GM21390 (cell line): Measurements from ENCODE around the gene ADGRB2.
A peak's percentile ranks its signal among the peaks of the same experiment; 100 is the strongest.

Source experiments
- ATAC-seq: cut with Tn5 transposase; IDR thresholded peaks from one replicate; pipeline ENCODE4 v1.9.1; 2021; ENCODE audit not compliant: unreplicated experiment

Gene ADGRB2

GRCh38 chr1:31795096-31795675 is 31.0 kb upstream of the ADGRB2 start:
- ATAC-seq, result no peak

- ATAC-seq, result no peak
Measured at GRCh38 chr1:31793586-31794285, 29.6 kb upstream of the ADGRB2 start.

DNA sequence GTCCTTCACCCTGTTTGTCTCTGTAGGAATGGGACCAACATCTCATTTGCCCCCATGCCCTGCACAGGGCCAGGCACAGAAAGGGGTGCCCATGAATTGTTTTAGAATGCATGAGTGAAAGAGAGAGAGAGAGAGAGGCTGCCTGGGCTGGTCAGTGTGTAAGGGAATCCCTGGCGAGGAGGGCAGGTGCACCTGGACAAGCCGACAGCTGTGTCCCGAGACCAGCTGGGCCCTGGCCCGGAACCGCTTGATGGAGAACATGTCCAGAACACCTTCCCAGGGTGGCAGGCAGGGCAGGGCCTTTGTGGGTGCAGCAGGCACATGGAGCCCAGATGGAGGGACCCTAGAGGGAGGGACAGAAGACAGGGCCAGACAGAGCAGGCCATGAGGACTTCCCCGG is 28.9 kb upstream of the ADGRB2 start:
- ATAC-seq, result no peak

- ATAC-seq, result no peak
Measured at GRCh38 chr1:31792541-31792940, 28.4 kb upstream of the ADGRB2 start.

DNA sequence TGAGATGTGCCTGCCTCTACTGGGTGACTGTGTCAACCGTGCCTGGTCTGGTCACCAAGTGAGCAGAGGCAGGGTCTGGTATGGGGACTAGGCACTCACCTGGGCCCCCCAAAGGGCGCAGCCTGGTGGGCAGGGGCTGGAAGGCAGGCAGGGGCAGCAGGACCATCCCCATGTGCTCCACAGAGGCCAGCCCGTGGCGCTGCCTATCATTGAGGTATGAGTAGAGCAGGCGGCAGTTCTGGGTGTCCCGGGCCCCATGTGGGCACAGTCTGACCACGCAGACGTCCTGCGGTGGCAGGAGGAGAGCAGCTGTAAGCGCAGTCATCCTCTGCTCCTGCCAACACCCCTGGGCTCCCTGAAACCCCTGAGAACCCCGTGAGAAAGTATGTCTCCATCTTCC is 28.0 kb upstream of the ADGRB2 start:
- ATAC-seq, result no peak

GRCh38 chr1:31791131-31791858 is 27.2 kb upstream of the ADGRB2 start:
- no peak for ATAC-seq

DNA sequence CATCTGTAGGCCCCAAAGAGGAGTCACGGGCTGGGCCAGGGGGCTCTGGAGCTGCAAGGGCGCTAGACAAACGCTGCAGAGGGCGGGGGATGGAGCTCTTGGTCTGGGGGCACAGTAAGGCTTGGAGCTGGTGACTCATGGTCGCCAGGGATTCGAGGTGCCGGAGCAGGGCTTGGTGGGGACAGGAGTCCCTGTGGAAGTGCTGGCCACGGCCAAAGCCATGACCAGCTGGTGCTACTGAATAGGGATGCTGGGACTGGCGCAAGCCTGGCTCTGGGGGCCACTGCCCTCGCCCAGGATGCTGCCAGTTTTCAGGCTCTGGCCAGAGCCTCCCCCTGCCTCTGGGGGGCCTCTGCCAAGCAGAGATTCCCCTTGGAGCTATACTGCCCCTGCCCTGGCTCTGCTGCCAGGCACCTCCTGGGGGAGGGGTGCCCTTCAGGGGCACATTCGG is 26.5 kb upstream of the ADGRB2 start:
- no peak for ATAC-seq

- no peak for ATAC-seq
Measured at GRCh38 chr1:31790140-31790539, 26.0 kb upstream of the ADGRB2 start.

- peak; percentile 53 for ATAC-seq
Measured at GRCh38 chr1:31789259-31790065, 25.3 kb upstream of the ADGRB2 start.

DNA sequence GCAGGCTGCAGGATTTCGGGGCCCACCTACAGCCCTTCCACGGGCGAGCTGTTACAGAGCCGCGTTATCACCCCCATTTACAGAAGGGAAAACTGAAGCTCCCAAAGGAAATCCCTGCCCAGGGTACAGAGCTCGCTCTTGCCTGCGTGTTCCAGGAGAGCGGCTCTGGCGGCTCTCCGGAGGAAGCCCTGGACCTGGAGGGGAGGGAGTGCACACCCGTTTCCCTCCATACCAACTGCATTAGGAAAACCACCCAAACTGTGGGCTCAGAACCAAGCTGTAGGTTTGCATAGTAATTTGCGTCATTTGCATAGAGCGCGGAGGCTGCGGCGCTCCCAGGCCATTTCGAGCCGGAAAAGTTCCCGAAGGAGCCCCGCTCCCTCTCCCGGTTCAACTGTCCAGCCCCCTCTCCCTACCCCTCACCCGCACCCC is 24.7 kb upstream of the ADGRB2 start:
- peak; percentile 29 for ATAC-seq

GRCh38 chr1:31788138-31788824 is 24.1 kb upstream of the ADGRB2 start:
- ATAC-seq, result peak; percentile 62

GRCh38 chr1:31787786-31788137 is 23.6 kb upstream of the ADGRB2 start:
- no peak for ATAC-seq

DNA sequence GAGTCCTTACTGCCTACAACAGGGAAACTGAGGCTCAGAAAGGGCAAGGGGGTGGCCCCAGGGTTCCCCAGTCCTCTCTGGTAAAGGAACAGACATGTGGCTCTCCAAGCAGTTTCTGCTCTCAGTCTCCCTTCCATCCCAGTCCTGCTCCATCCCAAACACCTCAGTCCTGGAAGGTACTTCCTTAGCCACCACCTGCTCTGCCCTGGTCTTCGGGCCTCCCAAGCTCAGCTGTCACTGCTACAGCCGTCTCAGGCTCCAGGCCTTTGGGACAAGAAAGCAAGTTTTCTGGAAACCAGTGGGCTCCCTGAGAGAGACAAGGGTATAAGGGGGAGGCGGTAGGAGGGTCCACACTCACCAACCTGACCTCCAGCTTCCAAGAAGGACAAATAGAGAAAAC is 23.1 kb upstream of the ADGRB2 start:
- ATAC-seq, result no peak

DNA sequence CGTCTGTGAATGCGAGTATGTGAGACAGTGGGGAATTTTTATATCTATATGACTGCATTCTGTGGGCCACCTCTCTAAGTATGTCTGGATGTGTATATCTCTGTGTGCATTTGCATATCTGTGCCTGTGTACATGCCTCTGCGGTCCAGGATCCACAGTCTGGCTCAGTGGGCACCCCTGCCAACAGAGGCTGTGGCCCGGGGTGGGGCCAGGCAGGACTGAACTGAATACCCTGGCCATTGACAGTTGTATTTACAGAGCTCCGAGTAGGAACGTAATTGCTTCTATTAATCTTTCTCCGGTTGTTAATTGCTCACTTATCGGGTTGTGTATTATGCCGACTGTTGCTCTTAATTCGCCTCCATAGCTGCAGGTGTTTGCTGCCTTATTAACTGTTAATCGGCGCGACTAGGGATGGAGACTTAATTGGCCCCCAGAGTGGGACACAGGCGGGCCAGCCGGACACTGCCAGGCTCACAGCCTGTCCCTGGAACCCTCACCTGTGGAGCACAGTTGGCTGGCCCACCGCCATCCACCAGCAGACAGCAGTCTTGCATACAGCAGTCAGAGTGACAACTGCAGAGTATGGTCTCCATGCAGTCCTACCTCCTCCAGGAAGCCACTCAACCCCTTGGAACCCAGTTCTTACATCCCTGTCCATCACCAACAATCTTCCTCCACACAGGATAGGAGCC is 22.4 kb upstream of the ADGRB2 start:
- ATAC-seq, result no peak

DNA sequence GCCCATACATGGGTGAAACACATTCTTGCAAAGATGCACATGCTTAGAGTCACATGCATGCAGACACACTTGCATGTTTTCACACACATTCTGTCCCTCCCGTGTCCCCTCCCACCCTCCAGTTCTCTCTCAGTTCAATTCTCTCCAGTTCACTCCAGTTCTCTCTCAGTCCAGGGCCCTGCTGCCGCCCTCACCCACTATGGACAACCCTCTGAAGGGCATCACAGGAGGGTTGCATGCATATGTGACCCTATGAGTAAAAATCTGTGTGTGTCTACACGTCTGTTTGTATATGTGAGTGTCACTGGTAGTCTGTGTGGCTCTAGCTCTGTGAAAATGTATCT is 21.8 kb upstream of the ADGRB2 start:
- ATAC-seq, result no peak

DNA sequence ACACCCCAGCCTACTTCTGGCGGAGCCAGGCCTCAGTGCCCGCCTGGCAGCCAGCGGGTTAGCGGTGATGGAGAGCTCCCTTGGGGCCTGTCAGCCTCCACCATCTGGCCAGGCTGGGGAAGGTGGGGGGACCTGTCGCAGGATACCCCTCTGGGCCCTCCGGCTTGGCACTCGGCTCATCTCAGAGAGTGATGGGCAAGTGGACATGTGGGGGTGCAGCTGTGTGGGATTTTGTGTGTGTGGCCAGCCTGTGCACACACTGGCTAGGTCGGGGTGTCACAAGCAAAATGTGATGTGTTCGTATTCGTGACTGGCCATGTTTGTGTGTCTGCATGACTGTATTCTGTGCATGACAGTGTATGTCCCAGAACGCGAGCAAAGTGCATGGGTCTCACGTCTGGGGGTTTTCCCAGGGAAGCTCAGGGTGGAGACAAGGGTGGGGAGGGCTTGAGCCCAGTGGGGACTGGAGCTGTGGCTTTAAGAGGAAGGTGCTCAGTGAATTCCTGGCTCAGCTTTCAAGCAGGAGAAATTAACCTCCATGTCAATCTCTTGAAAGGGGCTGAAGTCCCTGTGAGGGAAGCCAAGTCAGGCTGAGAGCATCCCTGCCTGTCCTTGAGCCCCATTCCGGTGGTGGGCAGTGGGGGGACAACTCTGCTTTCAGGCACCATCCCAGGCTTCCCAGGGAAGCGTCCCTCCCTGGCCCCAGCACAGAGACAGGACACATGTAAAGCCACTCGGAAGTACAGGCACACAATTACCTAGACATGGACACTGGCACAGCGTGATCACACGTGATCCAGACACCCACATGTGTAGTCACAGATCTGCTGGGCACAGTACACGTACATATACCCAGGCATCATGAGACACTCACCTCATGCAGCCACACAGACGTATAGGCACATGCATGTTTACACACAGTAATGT is 21.1 kb upstream of the ADGRB2 start:
- no peak for ATAC-seq

GRCh38 chr1:31784356-31785019 is 20.3 kb upstream of the ADGRB2 start:
- no peak for ATAC-seq

GRCh38 chr1:31783846-31784245 is 19.7 kb upstream of the ADGRB2 start:
- ATAC-seq, result no peak
